NAMALWA (cell line): ENCODE data around the gene VANGL2.
A peak's percentile ranks its signal among the peaks of the same experiment; 100 is the strongest.

Experiments used
- DNase-seq: peaks from one replicate; pipeline ENCODE4 v3.0.0-alpha.2; 2015; ENCODE audit warnings: low spot score

Gene VANGL2

GRCh38 chr1:160460683-160461287 lies 60.4 kb downstream of the VANGL2 start:
- DNase-seq, result no peak

DNA sequence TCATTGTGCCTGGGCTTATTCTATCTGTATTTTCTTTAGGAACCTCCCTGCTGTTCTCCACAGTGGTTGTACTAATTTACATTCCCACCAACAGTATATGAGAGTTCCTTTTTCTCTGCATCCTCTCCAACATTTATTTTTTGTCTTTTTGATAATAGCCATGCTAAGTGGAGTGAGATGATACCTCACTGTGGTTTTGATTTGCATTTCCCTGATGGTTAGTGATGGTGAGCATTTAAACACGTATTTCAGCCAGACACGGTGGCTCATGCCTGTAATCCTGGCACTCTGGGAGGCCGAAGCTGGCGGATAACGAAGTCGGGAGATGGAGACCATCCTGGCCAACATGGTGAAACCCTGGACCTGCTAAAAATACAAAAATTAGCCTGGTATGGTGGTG lies 64.8 kb downstream of the VANGL2 start:
- DNase-seq, result peak; percentile 55

DNA sequence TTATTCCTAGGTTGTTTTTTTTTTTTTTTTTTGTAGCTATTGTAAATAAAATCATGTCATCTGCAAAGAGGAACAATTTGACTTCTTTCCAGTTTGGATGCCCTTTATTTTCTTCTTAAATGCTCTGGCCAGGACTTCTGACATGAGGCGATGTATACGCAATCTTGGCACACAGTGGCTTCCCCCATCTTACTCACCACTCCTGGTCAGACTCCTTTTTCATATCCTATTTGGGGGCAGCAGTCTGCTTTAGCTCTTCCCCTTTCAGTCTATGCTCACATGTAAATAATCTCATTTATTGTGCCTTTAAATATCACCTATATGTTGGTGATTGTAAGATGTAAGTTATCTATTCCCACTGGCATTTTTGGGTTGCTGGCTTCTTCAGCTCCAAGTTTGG lies 66.6 kb downstream of the VANGL2 start:
- DNase-seq, result no peak

- DNase-seq, result no peak
These were observed 67.2 kb downstream of the VANGL2 start for GRCh38 chr1:160467576-160467975.

GRCh38 chr1:160471253-160471652 lies 70.9 kb downstream of the VANGL2 start:
- DNase-seq, result no peak

- no peak for DNase-seq
These were observed 71.7 kb downstream of the VANGL2 start for GRCh38 chr1:160472112-160472511.

DNA sequence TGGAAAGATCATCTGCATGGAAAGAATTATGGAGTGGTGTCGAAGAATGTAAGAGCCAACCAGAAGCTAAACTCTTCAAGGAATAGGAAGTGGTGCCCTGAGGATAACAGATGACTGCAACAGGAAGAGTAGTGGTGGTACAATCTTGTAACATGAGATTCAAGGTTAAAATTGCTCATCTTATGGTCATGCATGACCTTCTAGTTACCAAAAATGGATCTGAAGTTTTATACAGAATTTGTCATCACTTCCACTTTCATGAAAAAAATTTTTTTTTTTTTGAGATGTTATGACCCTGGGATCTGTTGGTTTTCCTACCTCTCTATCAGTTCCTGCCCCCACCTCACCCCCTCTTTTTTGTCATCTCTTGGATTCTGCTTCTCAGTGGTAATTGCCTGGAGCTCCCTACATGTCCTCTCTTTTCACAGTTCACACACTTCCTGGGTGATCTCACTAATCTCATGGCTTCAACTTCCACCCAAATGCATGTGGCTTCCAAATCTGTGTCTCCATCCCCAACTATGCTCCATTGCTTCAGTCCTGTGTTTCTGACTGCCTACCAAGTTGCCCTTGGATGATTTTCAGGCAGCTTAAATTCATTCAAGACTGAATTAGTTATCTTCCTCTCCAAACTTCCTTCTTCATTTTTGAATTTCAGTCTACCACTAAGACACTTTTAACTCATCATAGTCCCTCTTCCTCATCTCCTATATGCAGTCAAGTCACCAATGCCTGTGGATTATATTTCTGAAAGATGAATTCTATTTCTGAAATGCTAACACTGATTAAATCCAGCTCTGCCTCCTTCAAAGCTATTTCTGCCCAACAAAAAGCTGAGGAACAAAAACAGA lies 74.3 kb downstream of the VANGL2 start:
- DNase-seq, result peak; percentile 62
